ENCODE data around the gene IGDCC3.

DNA sequence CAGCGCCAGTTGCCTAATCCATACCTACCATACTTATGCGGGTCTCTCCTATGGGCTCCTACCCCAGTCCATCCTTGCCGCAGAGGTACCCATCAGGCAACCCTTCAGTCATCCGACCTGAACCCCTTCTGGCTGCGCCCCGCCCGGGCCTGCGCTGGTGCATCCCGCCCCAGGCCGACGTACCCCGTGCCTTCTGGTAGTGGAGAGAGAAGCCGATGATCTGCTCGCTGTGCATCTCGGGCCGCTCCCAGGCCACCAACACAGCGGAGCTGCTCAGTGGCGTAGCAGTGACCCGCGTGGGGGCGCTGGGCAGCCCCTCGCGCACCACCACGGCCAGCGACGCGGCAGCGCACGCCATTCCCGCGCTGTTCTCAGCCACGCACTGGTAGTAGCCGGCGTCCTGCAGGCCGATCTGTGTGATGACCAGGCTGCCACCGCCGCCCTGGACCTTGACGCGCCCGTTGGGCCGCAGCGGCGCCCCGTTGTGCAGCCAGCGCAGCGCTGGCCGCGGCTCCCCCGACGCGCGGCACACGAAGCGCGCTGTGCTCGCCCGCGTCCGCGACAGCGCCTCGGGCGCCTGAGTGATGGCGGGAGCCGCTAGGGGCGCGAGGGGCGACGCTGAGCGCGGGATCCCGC is 17.9 kb upstream of the IGDCC3 start:
- no peak for TF ChIP-seq EZH2phosphoT487 (conservative IDR thresholded peaks at IDR 0.05; ENCODE audit: low read length)
- TF ChIP-seq, protein P1, sequence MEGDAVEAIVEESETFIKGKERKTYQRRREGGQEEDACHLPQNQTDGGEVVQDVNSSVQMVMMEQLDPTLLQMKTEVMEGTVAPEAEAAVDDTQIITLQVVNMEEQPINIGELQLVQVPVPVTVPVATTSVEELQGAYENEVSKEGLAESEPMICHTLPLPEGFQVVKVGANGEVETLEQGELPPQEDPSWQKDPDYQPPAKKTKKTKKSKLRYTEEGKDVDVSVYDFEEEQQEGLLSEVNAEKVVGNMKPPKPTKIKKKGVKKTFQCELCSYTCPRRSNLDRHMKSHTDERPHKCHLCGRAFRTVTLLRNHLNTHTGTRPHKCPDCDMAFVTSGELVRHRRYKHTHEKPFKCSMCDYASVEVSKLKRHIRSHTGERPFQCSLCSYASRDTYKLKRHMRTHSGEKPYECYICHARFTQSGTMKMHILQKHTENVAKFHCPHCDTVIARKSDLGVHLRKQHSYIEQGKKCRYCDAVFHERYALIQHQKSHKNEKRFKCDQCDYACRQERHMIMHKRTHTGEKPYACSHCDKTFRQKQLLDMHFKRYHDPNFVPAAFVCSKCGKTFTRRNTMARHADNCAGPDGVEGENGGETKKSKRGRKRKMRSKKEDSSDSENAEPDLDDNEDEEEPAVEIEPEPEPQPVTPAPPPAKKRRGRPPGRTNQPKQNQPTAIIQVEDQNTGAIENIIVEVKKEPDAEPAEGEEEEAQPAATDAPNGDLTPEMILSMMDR (IDR thresholded peaks at IDR 0.05; ENCODE audit: insufficient read depth, low read length, poor library complexity, severe bottlenecking), result no peak
